ENCODE measurements around the gene VWA1.
"Not testable (repeated sequence)": the region's sequence is repeated elsewhere in the genome, so short reads cannot be mapped to it uniquely, and the experiment has no call there.

Gene VWA1

GRCh38 chr1:1403653-1404052 is 31.8 kb upstream of the VWA1 start:
- H3K4me3 ChIP-seq (ENCODE audit: low read length): no peak overlapping the region
- DNase-seq (ENCODE audit: low read depth): no peak
- TF ChIP-seq CTCF (IDR thresholded peaks at IDR 0.05; ENCODE audit: insufficient read depth, low read depth, low read length, missing control alignments): no peak

GRCh38 chr1:1406101-1406820 is 29.2 kb upstream of the VWA1 start:
- TF ChIP-seq CTCF (IDR thresholded peaks at IDR 0.05; ENCODE audit: insufficient read depth, low read depth, low read length, missing control alignments): no peak
- peak overlapping the region; percentile 83 for H3K4me3 ChIP-seq (ENCODE audit: low read length)
- DNase-seq (ENCODE audit: low read depth): no peak

GRCh38 chr1:1406821-1407635 is 28.5 kb upstream of the VWA1 start, which contains the start of gene MRPL20:
MRPL20 (minus strand) TSS chr1:1407293; CDS start chr1:1407217, 76 bp downstream.
- peak; percentile 94 for DNase-seq (ENCODE audit: low read depth)
- no peak for TF ChIP-seq CTCF (IDR thresholded peaks at IDR 0.05; ENCODE audit: insufficient read depth, low read depth, low read length, missing control alignments)
- H3K4me3 ChIP-seq (ENCODE audit: low read length): peak within 1 kb of the TSS; percentile 83

GRCh38 chr1:1407636-1408318 is 27.7 kb upstream of the VWA1 start:
- peak; percentile 19 for TF ChIP-seq CTCF (IDR thresholded peaks at IDR 0.05; ENCODE audit: insufficient read depth, low read depth, low read length, missing control alignments)
- peak; percentile 46 for DNase-seq (ENCODE audit: low read depth)
- H3K4me3 ChIP-seq (ENCODE audit: low read length): peak overlapping the region; percentile 83

- DNase-seq (ENCODE audit: low read depth); H3K4me3 ChIP-seq (ENCODE audit: low read length): not testable (repeated sequence)
Observed at GRCh38 chr1:1410238-1410637, 25.3 kb upstream of the VWA1 start.

- no peak for DNase-seq (ENCODE audit: low read depth)
- no peak for TF ChIP-seq CTCF (IDR thresholded peaks at IDR 0.05; ENCODE audit: insufficient read depth, low read depth, low read length, missing control alignments)
Observed at GRCh38 chr1:1411626-1412025, 23.9 kb upstream of the VWA1 start.

GRCh38 chr1:1412311-1412902 is 23.1 kb upstream of the VWA1 start:
- not testable (repeated sequence) for DNase-seq (ENCODE audit: low read depth); H3K4me3 ChIP-seq (ENCODE audit: low read length)

More at GRCh38 chr1:1411626-1412025, 23.9 kb upstream of the VWA1 start:
- H3K4me3 ChIP-seq (ENCODE audit: low read length): no peak overlapping the region

Data from epithelial cell of esophagus (primary cell).